ENCODE measurements around the gene GLRA3. TPM values are rescaled to one million over a fixed set of nuclear protein-coding genes. Genes with fewer than 3 reads are reported as not detected.

GLRA3 gene
- total and polyA plus RNA-seq, 10 of the 15 experiments (the other 5 are each of a cell fraction or from before 2014, with no cell fraction given) = not detected

DNA sequence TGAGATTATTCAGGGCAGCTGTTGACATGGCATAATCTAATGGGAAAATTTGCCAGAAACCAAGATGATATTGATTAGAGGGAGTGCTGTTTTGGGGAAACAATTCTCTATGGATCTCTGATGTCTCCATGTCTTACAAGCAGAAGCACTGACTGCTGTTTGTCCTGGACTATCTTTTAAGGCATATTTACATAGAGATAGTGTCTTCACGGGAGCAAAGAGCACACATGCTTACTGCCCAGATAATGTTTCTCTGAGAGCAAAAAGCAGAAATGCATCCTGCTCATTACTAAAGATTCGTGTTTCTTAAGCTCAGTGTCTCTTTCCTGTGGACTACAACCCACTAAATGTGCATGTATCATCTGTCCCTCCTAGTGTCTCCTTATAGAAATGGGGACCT, 41.3 kb upstream of the GLRA3 start (continued):
- TF ChIP-seq ATF2 (IDR thresholded peaks at IDR 0.05; ENCODE audit: low read length) = no peak
- TF ChIP-seq CEBPZ (IDR thresholded peaks at IDR 0.05; ENCODE audit: low read depth, low read length) = no peak
- no peak for TF ChIP-seq MXI1 (IDR thresholded peaks at IDR 0.05; ENCODE audit: low read depth, low read length)
- no peak for TF ChIP-seq IKZF1 (conservative IDR thresholded peaks at IDR 0.05)

GRCh38 chr4:174869339-174869738, 40.3 kb upstream of the GLRA3 start:
- TF ChIP-seq MYB (IDR thresholded peaks at IDR 0.05; ENCODE audit: borderline replicate concordance, low read depth, low read length) = no peak
- no peak for TF ChIP-seq ZSCAN29 (IDR thresholded peaks at IDR 0.05)
- TF ChIP-seq NR2F1 (conservative IDR thresholded peaks at IDR 0.05) = no peak
- TF ChIP-seq MTA2 (IDR thresholded peaks at IDR 0.05; ENCODE audit: low read depth) = no peak
- no peak for TF ChIP-seq NBN (IDR thresholded peaks at IDR 0.05)
- TF ChIP-seq BMI1 (IDR thresholded peaks at IDR 0.05; ENCODE audit: borderline replicate concordance) = no peak
- no peak for TF ChIP-seq BHLHE40 (IDR thresholded peaks at IDR 0.05; ENCODE audit: borderline replicate concordance in 1 of 2, low read depth in 2 of 2, low read length in 1 of 2)
- no peak for TF ChIP-seq YBX1 (IDR thresholded peaks at IDR 0.05)
- no peak for TF ChIP-seq CHD2 (IDR thresholded peaks at IDR 0.05; ENCODE audit: borderline replicate concordance, low read depth, low read length)
- TF ChIP-seq TCF3 (IDR thresholded peaks at IDR 0.05; ENCODE audit: borderline replicate concordance, insufficient read depth, low read depth, low read length) = no peak
- TF ChIP-seq CREM (IDR thresholded peaks at IDR 0.05; ENCODE audit: low read depth) = no peak
- Histone ChIP-seq H4K20me1 (ENCODE audit: control insufficient read depth, insufficient read depth) (no peaks in the 10 kb centered on the region), H3K36me3 (ENCODE audit: control insufficient read depth in 2 of 2, insufficient read depth in 2 of 2, low read length in 1 of 2) (no peaks in the 10 kb centered on the region), H3K27me3 (replicated peaks in 1 of 2; ENCODE audit: control insufficient read depth in 2 of 2, insufficient read depth in 2 of 2, low read length in 1 of 2) (no peaks in the 10 kb centered on the region), H3K4me3 (no peak overlapping the region), H3K27ac (ENCODE audit: control insufficient read depth, insufficient read depth) (no peak overlapping the region), H3K79me2 (ENCODE audit: control insufficient read depth, insufficient read depth, low read length) (no peaks in the 10 kb centered on the region), H3K4me2 (ENCODE audit: control insufficient read depth, insufficient read depth) (no peak overlapping the region), H3K9me3 (replicated peaks; ENCODE audit: control insufficient read depth, insufficient read depth, low read length) (no peaks in the 10 kb centered on the region), H2AFZ (ENCODE audit: control insufficient read depth, low read depth, low read length) (no peak overlapping the region), H3K4me1 (ENCODE audit: control insufficient read depth, insufficient read depth, low read length) (no peaks in the 10 kb centered on the region), H3K9ac (ENCODE audit: control insufficient read depth, insufficient read depth, low read length) (no peak overlapping the region)
- ChIA-PET SMC1A (ENCODE audit: uncharacterized antibody, unreplicated experiment) (no interaction called here), RAD21 (ENCODE audit: unreplicated experiment) (no interaction called here), POLR2A (no interaction called here), CTCF (no interaction called here)
- FAIRE-seq (no peak), DNase-seq (ENCODE audit: low read depth, low spot score) (no peak), ATAC-seq (no peak)
- 58% methylated on average over 3 of the region's 3 CpGs for WGBS (ENCODE audit: insufficient coverage, insufficient replicate concordance, low lambda C conversion rate, missing lambda C conversion rate)
- in situ Hi-C loops (cut with MboI) = loop anchor here (25.0 kb wide), 1 partner anchor 668 kb away; no protein-coding TSS in a partner anchor
- intact Hi-C loops (cut with micrococcal nuclease; ENCODE audit: unreplicated experiment) = no loop called here
- no TSS peak for BruUV-seq (replicated peaks)
